Osteoblast (primary cell): ENCODE measurements around the gene HCRTR1. TPM values are rescaled to one million over a fixed set of nuclear protein-coding genes. Genes with fewer than 3 reads are reported as not detected.
A peak's percentile ranks its signal among the peaks of the same experiment; 100 is the strongest.

ENCODE experiments used
- DNase-seq: peaks from one replicate; pipeline ENCODE4 v3.0.0; 2011; ENCODE audit warnings: low spot score, mixed read lengths; ENCODE audit not compliant: insufficient read length; ENCODE audit errors: missing footprints
- H2AFZ ChIP-seq: 2 replicates; pipeline ENCODE4 v1.6.0; 2011; ENCODE audit warnings: mild to moderate bottlenecking, low read length
- H3K27ac ChIP-seq: 2 replicates; pipeline ENCODE4 v1.5.1; 2011; ENCODE audit warnings: mild to moderate bottlenecking, low read depth, low read length, moderate library complexity
- H3K27me3 ChIP-seq: 2 replicates; pipeline ENCODE4 v1.6.0; 2012; ENCODE audit warnings: mild to moderate bottlenecking, control low read depth, inconsistent platforms, low read length, moderate library complexity; ENCODE audit not compliant: insufficient read depth
- H3K36me3 ChIP-seq: 2 replicates; pipeline ENCODE4 v1.5.1; 2011; ENCODE audit warnings: mild to moderate bottlenecking, low read length, control low read depth, moderate library complexity; ENCODE audit not compliant: insufficient read depth
- H3K4me1 ChIP-seq: 2 replicates; pipeline ENCODE4 v1.5.1; 2011; ENCODE audit warnings: mild to moderate bottlenecking, low read length, control low read depth, moderate library complexity; ENCODE audit not compliant: insufficient read depth
- H3K4me2 ChIP-seq: 2 replicates; pipeline ENCODE4 v1.6.0; 2011; ENCODE audit warnings: mild to moderate bottlenecking, low read length; ENCODE audit not compliant: insufficient read depth
- H3K4me3 ChIP-seq: fragments of 200-600 bp; sonication (generic); 3 replicates; pipeline ENCODE4 v1.5.1; 2012; ENCODE audit warnings: mild to moderate bottlenecking, low read length, inconsistent platforms; ENCODE audit not compliant: insufficient read depth
- H3K79me2 ChIP-seq: 2 replicates; pipeline ENCODE4 v1.6.0; 2012; ENCODE audit warnings: mild to moderate bottlenecking, low read length, control low read depth, inconsistent platforms; ENCODE audit not compliant: insufficient read depth
- H3K9me3 ChIP-seq: 2 replicates; pipeline ENCODE4 v1.5.1; 2011; ENCODE audit warnings: low read depth, low read length, control low read depth
- H4K20me1 ChIP-seq: 2 replicates; pipeline ENCODE4 v1.6.0; 2012; ENCODE audit warnings: mild to moderate bottlenecking, low read length, control low read depth; ENCODE audit not compliant: insufficient read depth
- CTCF ChIP-seq: IDR thresholded peaks from 2 replicates; pipeline ENCODE4 v1.5.1; 2011; ENCODE audit warnings: mild to moderate bottlenecking, low read depth, low read length, moderate library complexity; ENCODE audit errors: extremely low read depth
- total RNA-seq: library from RNA; depleted of rRNA; stranded (reverse); fragments of >200 nt; gene quantifications from 2 replicates; pipeline ENCODE4 v1.2.3, GENCODE V29; 2012

Gene HCRTR1
- total RNA-seq, 1 donor = not detected

GRCh38 chr1:31659889-31660288 is 42.4 kb downstream of the HCRTR1 start:
- TF ChIP-seq CTCF = no peak
- H3K4me3 ChIP-seq = no peak overlapping the region
- no peak overlapping the region for H3K4me2 ChIP-seq
- H3K27ac ChIP-seq = no peak overlapping the region
- peaks cover 9% of the 10 kb centered on the region for H4K20me1 ChIP-seq
- no peaks in the 10 kb centered on the region for H3K79me2 ChIP-seq
- H2AFZ ChIP-seq = no peak overlapping the region
- H3K36me3 ChIP-seq = peaks cover 82% of the 10 kb centered on the region
- no peaks in the 10 kb centered on the region for H3K27me3 ChIP-seq
- DNase-seq = peak; percentile 53
- H3K4me1 ChIP-seq = peaks cover 8% of the 10 kb centered on the region
- no peaks in the 10 kb centered on the region for H3K9me3 ChIP-seq

- H3K36me3 ChIP-seq = peaks cover 82% of the 10 kb centered on the region
- no peak overlapping the region for H2AFZ ChIP-seq
- no peak overlapping the region for H3K4me3 ChIP-seq
- peaks cover 9% of the 10 kb centered on the region for H4K20me1 ChIP-seq
- no peak for TF ChIP-seq CTCF
- H3K4me2 ChIP-seq = no peak overlapping the region
- H3K9me3 ChIP-seq = no peaks in the 10 kb centered on the region
- no peak overlapping the region for H3K27ac ChIP-seq
- H3K79me2 ChIP-seq = no peaks in the 10 kb centered on the region
- no peaks in the 10 kb centered on the region for H3K27me3 ChIP-seq
- H3K4me1 ChIP-seq = peaks cover 8% of the 10 kb centered on the region
- peak; percentile 86 for DNase-seq
These were observed 43.5 kb downstream of the HCRTR1 start for GRCh38 chr1:31660871-31661455.

- no peak overlapping the region for H3K27ac ChIP-seq
- no peaks in the 10 kb centered on the region for H3K9me3 ChIP-seq
- no peaks in the 10 kb centered on the region for H3K79me2 ChIP-seq
- H3K4me1 ChIP-seq = peaks cover 9% of the 10 kb centered on the region
- no peak overlapping the region for H3K4me2 ChIP-seq
- no peak for TF ChIP-seq CTCF
- H2AFZ ChIP-seq = no peak overlapping the region
- H4K20me1 ChIP-seq = peaks cover 9% of the 10 kb centered on the region
- peak; percentile 78 for DNase-seq
- H3K36me3 ChIP-seq = peaks cover 82% of the 10 kb centered on the region
- H3K27me3 ChIP-seq = no peaks in the 10 kb centered on the region
- H3K4me3 ChIP-seq = no peak overlapping the region
These were observed 44.4 kb downstream of the HCRTR1 start for GRCh38 chr1:31661856-31662255.

- no peak overlapping the region for H2AFZ ChIP-seq
- no peaks in the 10 kb centered on the region for H3K9me3 ChIP-seq
- no peak overlapping the region for H3K4me3 ChIP-seq
- TF ChIP-seq CTCF = no peak
- no peak overlapping the region for H3K27ac ChIP-seq
- peaks cover 80% of the 10 kb centered on the region for H3K36me3 ChIP-seq
- H4K20me1 ChIP-seq = peaks cover 9% of the 10 kb centered on the region
- H3K79me2 ChIP-seq = no peaks in the 10 kb centered on the region
- H3K4me1 ChIP-seq = peaks cover 11% of the 10 kb centered on the region
- H3K27me3 ChIP-seq = no peaks in the 10 kb centered on the region
- DNase-seq = peak; percentile 66
- no peak overlapping the region for H3K4me2 ChIP-seq
These were observed 45.0 kb downstream of the HCRTR1 start for GRCh38 chr1:31662463-31662862.
